GM12873 (cell line): ENCODE measurements around the gene SAMD9L.

Source experiments
- CTCF ChIP-seq: IDR thresholded peaks from 2 replicates; pipeline ENCODE4 v1.5.1; 2012; ENCODE audit warnings: low read depth, mild to moderate bottlenecking, moderate library complexity, low read length, control low read depth; ENCODE audit not compliant: insufficient read depth; ENCODE audit errors: missing control alignments

The SAMD9L gene

GRCh38 chr7:93092757-93093370, 55.3 kb downstream of the SAMD9L start:
- TF ChIP-seq CTCF: peak; percentile 72
